GM23338 (cell line): Measurements from ENCODE around the gene TOM1. TPM values are rescaled to one million over a fixed set of nuclear protein-coding genes. Genes with fewer than 3 reads are reported as not detected.

Experiments used
- ATAC-seq: fragments of 200-7000 bp; cut with Tn5 transposase; 3 replicates; pipeline ENCODE4 v1.9.1; 2020
- DNase-seq: peaks from one replicate; pipeline ENCODE4 v3.0.0-alpha.2; 2015; ENCODE audit warnings: low spot score
- H2AFZ ChIP-seq: fragments of 200-600 bp; sonication (generic); 2 replicates; pipeline ENCODE4 v1.8.0; 2016; ENCODE audit warnings: antibody characterized with exemption, mild to moderate bottlenecking, moderate library complexity
- H3F3A ChIP-seq: fragments of 200-600 bp; sonication (generic); replicated peaks from 2 replicates; pipeline ENCODE4 v1.8.0; 2017; ENCODE audit warnings: antibody characterized with exemption, mixed run types, low read depth
- H3K27ac ChIP-seq: fragments of 200-600 bp; sonication (generic); 2 replicates; pipeline ENCODE4 v1.6.1; 2016; ENCODE audit warnings: low read depth
- H3K27me3 ChIP-seq: fragments of 200-600 bp; sonication (generic); 2 replicates; pipeline ENCODE4 v1.8.0; 2016; ENCODE audit warnings: mild to moderate bottlenecking, mixed run types, moderate library complexity; ENCODE audit not compliant: insufficient read depth
- H3K36me3 ChIP-seq: fragments of 200-600 bp; sonication (generic); 2 replicates; pipeline ENCODE4 v1.8.0; 2016; ENCODE audit warnings: mild to moderate bottlenecking; ENCODE audit not compliant: insufficient read depth
- H3K4me1 ChIP-seq: fragments of 200-600 bp; sonication (generic); 2 replicates; pipeline ENCODE4 v1.8.0; 2016; ENCODE audit warnings: mild to moderate bottlenecking, moderate library complexity; ENCODE audit not compliant: insufficient read depth
- H3K4me2 ChIP-seq: fragments of 200-600 bp; sonication (generic); 2 replicates; pipeline ENCODE4 v1.7.1; 2017; ENCODE audit warnings: mixed run types
- H3K4me3 ChIP-seq: fragments of 200-600 bp; sonication (generic); 2 replicates; pipeline ENCODE4 v1.6.1; 2016; ENCODE audit warnings: mixed run types
- H3K79me2 ChIP-seq: fragments of 200-600 bp; sonication (generic); replicated peaks from 2 replicates; pipeline ENCODE4 v1.8.0; 2017; ENCODE audit warnings: mild to moderate bottlenecking; ENCODE audit not compliant: insufficient read depth
- H3K9me2 ChIP-seq: fragments of 200-600 bp; sonication (generic); 2 replicates; pipeline ENCODE4 v1.8.0; 2017; ENCODE audit not compliant: insufficient read depth
- H4K20me1 ChIP-seq: fragments of 200-600 bp; sonication (generic); replicated peaks from 2 replicates; pipeline ENCODE4 v1.8.0; 2017; ENCODE audit warnings: mild to moderate bottlenecking; ENCODE audit not compliant: insufficient read depth
- H3K27ac Mint-ChIP-seq: 2 replicates; pipeline ENCODE4 v1.8.0; 2020; ENCODE audit warnings: inconsistent platforms, mild to moderate bottlenecking, moderate library complexity, mixed read lengths
- H3K27me3 Mint-ChIP-seq: 3 replicates; pipeline ENCODE4 v1.8.0; 2022; ENCODE audit warnings: low read depth, mild to moderate bottlenecking, moderate library complexity, mixed read lengths, inconsistent platforms; ENCODE audit not compliant: insufficient read depth, poor library complexity
- H3K36me3 Mint-ChIP-seq: 3 replicates; pipeline ENCODE4 v1.8.0; 2021; ENCODE audit warnings: low read depth, mild to moderate bottlenecking, inconsistent platforms, moderate library complexity, mixed read lengths
- H3K4me1 Mint-ChIP-seq: 3 replicates; pipeline ENCODE4 v1.8.0; 2020; ENCODE audit warnings: mild to moderate bottlenecking, inconsistent platforms, mixed read lengths
- H3K4me3 Mint-ChIP-seq: 3 replicates; pipeline ENCODE4 v1.8.0; 2021; ENCODE audit warnings: moderate library complexity, mild to moderate bottlenecking, inconsistent platforms, mixed read lengths
- H3K9me3 Mint-ChIP-seq: 3 replicates; pipeline ENCODE4 v1.8.0; 2020; ENCODE audit warnings: moderate library complexity, mild to moderate bottlenecking, inconsistent platforms, mixed read lengths
- CREB1 ChIP-seq: fragments of 250-450 bp; sonication (Bioruptor Pico); IDR thresholded peaks from 2 replicates; pipeline ENCODE4 v1.5.0; 2020; ENCODE audit warnings: low read depth, mild to moderate bottlenecking, moderate library complexity
- EZH2 ChIP-seq: fragments of 200-600 bp; sonication (generic); IDR thresholded peaks from one replicate; pipeline ENCODE4 v1.8.0; 2017; ENCODE audit warnings: antibody characterized with exemption, mild to moderate bottlenecking, low read depth; ENCODE audit not compliant: unreplicated experiment
- EZH2phosphoT487 ChIP-seq: fragments of 200-600 bp; sonication (generic); IDR thresholded peaks from one replicate; pipeline ENCODE4 v1.8.1; 2018; ENCODE audit warnings: antibody characterized with exemption; ENCODE audit not compliant: unreplicated experiment
- JUNB ChIP-seq: IDR thresholded peaks from one replicate; pipeline ENCODE4 v1.6.1; 2016; ENCODE audit warnings: antibody characterized with exemption; ENCODE audit not compliant: unreplicated experiment
- NANOG ChIP-seq: IDR thresholded peaks from 2 replicates; pipeline ENCODE4 v1.6.1; 2016; ENCODE audit warnings: antibody characterized with exemption, borderline replicate concordance
- POLR2AphosphoS5 ChIP-seq: IDR thresholded peaks from 2 replicates; pipeline ENCODE4 v1.6.1; 2016; ENCODE audit warnings: antibody characterized with exemption, low read depth
- STAT1 ChIP-seq: IDR thresholded peaks from one replicate; pipeline ENCODE4 v1.6.1; 2016; ENCODE audit warnings: antibody characterized with exemption; ENCODE audit not compliant: unreplicated experiment
- ZNF114 ChIP-seq: fragments of 250-450 bp; sonication (Bioruptor Pico); IDR thresholded peaks from 2 replicates; pipeline ENCODE4 v1.5.0; 2020; ENCODE audit warnings: mild to moderate bottlenecking, moderate library complexity
- ZNF331 ChIP-seq: fragments of 250-450 bp; sonication (Bioruptor Pico); IDR thresholded peaks from 2 replicates; pipeline ENCODE4 v1.5.0; 2020; ENCODE audit warnings: low read depth, mild to moderate bottlenecking, moderate library complexity
- polyA plus RNA-seq: library from polyadenylated mRNA; unstranded; fragments of >200 nt; fragmentation: Nextera tagmentation; extraction: Ambion mirVana; gene quantifications from 2 replicates; pipeline ENCODE4 v1.2.1, GENCODE V29; 2016
- total RNA-seq: library from RNA; depleted of rRNA; stranded (reverse); fragments of >200 nt; shearing (Covaris generic); gene quantifications from 2 replicates; pipeline ENCODE4 v1.2.3, GENCODE V29; 2014
- TF ChIP-seq, protein P1 (sequence below): IDR thresholded peaks from one replicate; pipeline ENCODE4 v1.6.1; 2018; ENCODE audit warnings: antibody characterized with exemption; ENCODE audit not compliant: unreplicated experiment
- TF ChIP-seq, protein P2 (sequence below): IDR thresholded peaks from 2 replicates; pipeline ENCODE4 v1.6.1; 2016; ENCODE audit warnings: antibody characterized with exemption
- TF ChIP-seq, protein P3 (sequence below): fragments of 250-450 bp; sonication (Bioruptor Pico); IDR thresholded peaks from 2 replicates; pipeline ENCODE4 v1.5.0; 2020; ENCODE audit warnings: mild to moderate bottlenecking, moderate library complexity
- TF ChIP-seq, protein P4 (sequence below), 2 experiments: fragments of 200-600 bp in 1 of 2; sonication (generic) in 1 of 2; conservative IDR thresholded peaks; 2 replicates each; pipeline versions ENCODE4 v1.5.1 to v1.6.1; 2016 to 2017; ENCODE audit warnings: antibody characterized with exemption in 2 of 2, low read depth in 2 of 2, mild to moderate bottlenecking in 2 of 2, moderate library complexity in 1 of 2

The TOM1 gene
- total and polyA plus RNA-seq, 2 experiments from 2014 or later, result 10.9 to 17.8 TPM

DNA sequence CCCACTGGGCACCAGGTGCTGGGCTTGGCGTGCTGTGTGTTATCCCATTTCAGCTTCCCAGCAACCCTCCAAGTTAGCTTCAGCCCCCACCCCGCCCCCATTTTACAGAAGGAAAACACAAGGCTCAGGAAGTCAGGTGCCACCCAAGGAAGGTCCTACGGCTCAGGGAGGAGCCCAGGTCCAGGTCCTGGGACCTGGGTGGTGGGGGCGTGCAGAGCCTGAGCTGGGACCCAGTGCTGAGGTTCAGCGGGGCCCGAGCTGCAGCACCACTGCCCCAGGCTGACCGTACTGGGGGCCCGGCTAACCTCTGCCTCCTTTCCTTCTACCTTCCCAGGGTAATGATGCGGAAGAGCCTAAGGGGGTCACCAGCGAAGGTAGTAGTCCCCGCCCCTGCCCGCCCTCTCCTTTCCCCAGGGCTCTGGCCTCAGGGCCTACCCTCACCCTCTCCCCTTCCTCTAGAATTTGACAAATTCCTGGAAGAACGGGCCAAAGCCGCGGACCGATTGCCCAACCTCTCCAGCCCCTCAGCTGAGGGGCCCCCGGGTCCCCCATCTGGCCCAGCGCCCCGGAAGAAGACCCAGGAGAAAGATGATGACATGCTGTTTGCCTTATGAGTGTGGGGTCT lies 47.0 kb downstream of the TOM1 start:
- peaks cover 16% of the 10 kb centered on the region; the same call in 2 of the 3 replicates for H3K4me1 Mint-ChIP-seq
- Histone ChIP-seq H3K4me3 (no peak overlapping the region), H3K4me2 (no peak overlapping the region), H3K36me3 (no peaks in the 10 kb centered on the region), H3F3A (peaks cover 4% of the 10 kb centered on the region; the same call in 1 of the 2 replicates), H3K4me1 (peaks cover 5% of the 10 kb centered on the region), H3K79me2 (no peaks in the 10 kb centered on the region), H2AFZ (no peak overlapping the region), H4K20me1 (no peaks in the 10 kb centered on the region), H3K27me3 (peaks cover 8% of the 10 kb centered on the region), H3K27ac (no peak overlapping the region), H3K9me2 (no peaks in the 10 kb centered on the region)
- TF ChIP-seq, protein P1, sequence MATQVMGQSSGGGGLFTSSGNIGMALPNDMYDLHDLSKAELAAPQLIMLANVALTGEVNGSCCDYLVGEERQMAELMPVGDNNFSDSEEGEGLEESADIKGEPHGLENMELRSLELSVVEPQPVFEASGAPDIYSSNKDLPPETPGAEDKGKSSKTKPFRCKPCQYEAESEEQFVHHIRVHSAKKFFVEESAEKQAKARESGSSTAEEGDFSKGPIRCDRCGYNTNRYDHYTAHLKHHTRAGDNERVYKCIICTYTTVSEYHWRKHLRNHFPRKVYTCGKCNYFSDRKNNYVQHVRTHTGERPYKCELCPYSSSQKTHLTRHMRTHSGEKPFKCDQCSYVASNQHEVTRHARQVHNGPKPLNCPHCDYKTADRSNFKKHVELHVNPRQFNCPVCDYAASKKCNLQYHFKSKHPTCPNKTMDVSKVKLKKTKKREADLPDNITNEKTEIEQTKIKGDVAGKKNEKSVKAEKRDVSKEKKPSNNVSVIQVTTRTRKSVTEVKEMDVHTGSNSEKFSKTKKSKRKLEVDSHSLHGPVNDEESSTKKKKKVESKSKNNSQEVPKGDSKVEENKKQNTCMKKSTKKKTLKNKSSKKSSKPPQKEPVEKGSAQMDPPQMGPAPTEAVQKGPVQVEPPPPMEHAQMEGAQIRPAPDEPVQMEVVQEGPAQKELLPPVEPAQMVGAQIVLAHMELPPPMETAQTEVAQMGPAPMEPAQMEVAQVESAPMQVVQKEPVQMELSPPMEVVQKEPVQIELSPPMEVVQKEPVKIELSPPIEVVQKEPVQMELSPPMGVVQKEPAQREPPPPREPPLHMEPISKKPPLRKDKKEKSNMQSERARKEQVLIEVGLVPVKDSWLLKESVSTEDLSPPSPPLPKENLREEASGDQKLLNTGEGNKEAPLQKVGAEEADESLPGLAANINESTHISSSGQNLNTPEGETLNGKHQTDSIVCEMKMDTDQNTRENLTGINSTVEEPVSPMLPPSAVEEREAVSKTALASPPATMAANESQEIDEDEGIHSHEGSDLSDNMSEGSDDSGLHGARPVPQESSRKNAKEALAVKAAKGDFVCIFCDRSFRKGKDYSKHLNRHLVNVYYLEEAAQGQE, result no peak
- TF ChIP-seq CREB1 (CRISPR knock-in tag) (no peak), EZH2 (no peak), ZNF331 (no peak), EZH2phosphoT487 (no peak), JUNB (no peak), POLR2AphosphoS5 (no peak), STAT1 (no peak), NANOG (no peak), ZNF114 (CRISPR knock-in tag) (no peak)
- TF ChIP-seq, protein P2, sequence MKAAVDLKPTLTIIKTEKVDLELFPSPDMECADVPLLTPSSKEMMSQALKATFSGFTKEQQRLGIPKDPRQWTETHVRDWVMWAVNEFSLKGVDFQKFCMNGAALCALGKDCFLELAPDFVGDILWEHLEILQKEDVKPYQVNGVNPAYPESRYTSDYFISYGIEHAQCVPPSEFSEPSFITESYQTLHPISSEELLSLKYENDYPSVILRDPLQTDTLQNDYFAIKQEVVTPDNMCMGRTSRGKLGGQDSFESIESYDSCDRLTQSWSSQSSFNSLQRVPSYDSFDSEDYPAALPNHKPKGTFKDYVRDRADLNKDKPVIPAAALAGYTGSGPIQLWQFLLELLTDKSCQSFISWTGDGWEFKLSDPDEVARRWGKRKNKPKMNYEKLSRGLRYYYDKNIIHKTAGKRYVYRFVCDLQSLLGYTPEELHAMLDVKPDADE, result no peak
- TF ChIP-seq, protein P3, sequence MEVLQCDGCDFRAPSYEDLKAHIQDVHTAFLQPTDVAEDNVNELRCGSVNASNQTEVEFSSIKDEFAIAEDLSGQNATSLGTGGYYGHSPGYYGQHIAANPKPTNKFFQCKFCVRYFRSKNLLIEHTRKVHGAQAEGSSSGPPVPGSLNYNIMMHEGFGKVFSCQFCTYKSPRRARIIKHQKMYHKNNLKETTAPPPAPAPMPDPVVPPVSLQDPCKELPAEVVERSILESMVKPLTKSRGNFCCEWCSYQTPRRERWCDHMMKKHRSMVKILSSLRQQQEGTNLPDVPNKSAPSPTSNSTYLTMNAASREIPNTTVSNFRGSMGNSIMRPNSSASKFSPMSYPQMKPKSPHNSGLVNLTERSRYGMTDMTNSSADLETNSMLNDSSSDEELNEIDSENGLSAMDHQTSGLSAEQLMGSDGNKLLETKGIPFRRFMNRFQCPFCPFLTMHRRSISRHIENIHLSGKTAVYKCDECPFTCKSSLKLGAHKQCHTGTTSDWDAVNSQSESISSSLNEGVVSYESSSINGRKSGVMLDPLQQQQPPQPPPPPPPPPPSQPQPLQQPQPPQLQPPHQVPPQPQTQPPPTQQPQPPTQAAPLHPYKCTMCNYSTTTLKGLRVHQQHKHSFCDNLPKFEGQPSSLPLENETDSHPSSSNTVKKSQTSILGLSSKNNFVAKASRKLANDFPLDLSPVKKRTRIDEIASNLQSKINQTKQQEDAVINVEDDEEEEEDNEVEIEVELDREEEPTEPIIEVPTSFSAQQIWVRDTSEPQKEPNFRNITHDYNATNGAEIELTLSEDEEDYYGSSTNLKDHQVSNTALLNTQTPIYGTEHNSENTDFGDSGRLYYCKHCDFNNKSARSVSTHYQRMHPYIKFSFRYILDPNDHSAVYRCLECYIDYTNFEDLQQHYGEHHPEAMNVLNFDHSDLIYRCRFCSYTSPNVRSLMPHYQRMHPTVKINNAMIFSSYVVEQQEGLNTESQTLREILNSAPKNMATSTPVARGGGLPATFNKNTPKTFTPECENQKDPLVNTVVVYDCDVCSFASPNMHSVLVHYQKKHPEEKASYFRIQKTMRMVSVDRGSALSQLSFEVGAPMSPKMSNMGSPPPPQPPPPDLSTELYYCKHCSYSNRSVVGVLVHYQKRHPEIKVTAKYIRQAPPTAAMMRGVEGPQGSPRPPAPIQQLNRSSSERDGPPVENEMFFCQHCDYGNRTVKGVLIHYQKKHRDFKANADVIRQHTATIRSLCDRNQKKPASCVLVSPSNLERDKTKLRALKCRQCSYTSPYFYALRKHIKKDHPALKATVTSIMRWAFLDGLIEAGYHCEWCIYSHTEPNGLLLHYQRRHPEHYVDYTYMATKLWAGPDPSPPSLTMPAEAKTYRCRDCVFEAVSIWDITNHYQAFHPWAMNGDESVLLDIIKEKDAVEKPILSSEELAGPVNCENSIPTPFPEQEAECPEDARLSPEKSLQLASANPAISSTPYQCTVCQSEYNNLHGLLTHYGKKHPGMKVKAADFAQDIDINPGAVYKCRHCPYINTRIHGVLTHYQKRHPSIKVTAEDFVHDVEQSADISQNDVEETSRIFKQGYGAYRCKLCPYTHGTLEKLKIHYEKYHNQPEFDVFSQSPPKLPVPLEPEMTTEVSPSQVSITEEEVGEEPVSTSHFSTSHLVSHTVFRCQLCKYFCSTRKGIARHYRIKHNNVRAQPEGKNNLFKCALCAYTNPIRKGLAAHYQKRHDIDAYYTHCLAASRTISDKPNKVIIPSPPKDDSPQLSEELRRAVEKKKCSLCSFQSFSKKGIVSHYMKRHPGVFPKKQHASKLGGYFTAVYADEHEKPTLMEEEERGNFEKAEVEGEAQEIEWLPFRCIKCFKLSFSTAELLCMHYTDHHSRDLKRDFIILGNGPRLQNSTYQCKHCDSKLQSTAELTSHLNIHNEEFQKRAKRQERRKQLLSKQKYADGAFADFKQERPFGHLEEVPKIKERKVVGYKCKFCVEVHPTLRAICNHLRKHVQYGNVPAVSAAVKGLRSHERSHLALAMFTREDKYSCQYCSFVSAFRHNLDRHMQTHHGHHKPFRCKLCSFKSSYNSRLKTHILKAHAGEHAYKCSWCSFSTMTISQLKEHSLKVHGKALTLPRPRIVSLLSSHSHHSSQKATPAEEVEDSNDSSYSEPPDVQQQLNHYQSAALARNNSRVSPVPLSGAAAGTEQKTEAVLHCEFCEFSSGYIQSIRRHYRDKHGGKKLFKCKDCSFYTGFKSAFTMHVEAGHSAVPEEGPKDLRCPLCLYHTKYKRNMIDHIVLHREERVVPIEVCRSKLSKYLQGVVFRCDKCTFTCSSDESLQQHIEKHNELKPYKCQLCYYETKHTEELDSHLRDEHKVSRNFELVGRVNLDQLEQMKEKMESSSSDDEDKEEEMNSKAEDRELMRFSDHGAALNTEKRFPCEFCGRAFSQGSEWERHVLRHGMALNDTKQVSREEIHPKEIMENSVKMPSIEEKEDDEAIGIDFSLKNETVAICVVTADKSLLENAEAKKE, result no peak
- TF ChIP-seq, protein P4, sequence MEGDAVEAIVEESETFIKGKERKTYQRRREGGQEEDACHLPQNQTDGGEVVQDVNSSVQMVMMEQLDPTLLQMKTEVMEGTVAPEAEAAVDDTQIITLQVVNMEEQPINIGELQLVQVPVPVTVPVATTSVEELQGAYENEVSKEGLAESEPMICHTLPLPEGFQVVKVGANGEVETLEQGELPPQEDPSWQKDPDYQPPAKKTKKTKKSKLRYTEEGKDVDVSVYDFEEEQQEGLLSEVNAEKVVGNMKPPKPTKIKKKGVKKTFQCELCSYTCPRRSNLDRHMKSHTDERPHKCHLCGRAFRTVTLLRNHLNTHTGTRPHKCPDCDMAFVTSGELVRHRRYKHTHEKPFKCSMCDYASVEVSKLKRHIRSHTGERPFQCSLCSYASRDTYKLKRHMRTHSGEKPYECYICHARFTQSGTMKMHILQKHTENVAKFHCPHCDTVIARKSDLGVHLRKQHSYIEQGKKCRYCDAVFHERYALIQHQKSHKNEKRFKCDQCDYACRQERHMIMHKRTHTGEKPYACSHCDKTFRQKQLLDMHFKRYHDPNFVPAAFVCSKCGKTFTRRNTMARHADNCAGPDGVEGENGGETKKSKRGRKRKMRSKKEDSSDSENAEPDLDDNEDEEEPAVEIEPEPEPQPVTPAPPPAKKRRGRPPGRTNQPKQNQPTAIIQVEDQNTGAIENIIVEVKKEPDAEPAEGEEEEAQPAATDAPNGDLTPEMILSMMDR (conservative IDR thresholded peaks at IDR 0.05; ENCODE audit: low read depth in 2 of 2), result no peak
- no peaks in the 10 kb centered on the region for H3K9me3 Mint-ChIP-seq
- H3K4me3 Mint-ChIP-seq, result no peak overlapping the region
- H3K27me3 Mint-ChIP-seq, result peaks cover 9% of the 10 kb centered on the region
- no peak for DNase-seq
- H3K27ac Mint-ChIP-seq, result no peak overlapping the region
- no peaks in the 10 kb centered on the region; the same call in 2 of the 3 replicates for H3K36me3 Mint-ChIP-seq
- no peak for ATAC-seq
